Left renal pelvis (tissue), 4 donors: ENCODE results near the gene PUS3. TPM values are rescaled to one million over a fixed set of nuclear protein-coding genes. Genes with fewer than 3 reads are reported as not detected.
"Not testable (repeated sequence)": the region's sequence is repeated elsewhere in the genome, so short reads cannot be mapped to it uniquely, and the experiment has no call there.

Experiments used
- DNase-seq, 4 donors: peaks; one replicate each; pipeline ENCODE4 v3.0.0-alpha.2; 2013; ENCODE audit warnings: low read depth in 4 of 4, low spot score in 3 of 4
- polyA plus RNA-seq, 4 donors: library from polyadenylated mRNA; unstranded; fragments of 120-200 nt; gene quantifications; one replicate each; pipeline ENCODE4 v1.2.1, GENCODE V29; 2013; ENCODE audit not compliant: insufficient read length in 4 of 4

The PUS3 gene
- polyA plus RNA-seq, 4 donors: 13.1 to 21.7 (median 17.3) TPM

DNA sequence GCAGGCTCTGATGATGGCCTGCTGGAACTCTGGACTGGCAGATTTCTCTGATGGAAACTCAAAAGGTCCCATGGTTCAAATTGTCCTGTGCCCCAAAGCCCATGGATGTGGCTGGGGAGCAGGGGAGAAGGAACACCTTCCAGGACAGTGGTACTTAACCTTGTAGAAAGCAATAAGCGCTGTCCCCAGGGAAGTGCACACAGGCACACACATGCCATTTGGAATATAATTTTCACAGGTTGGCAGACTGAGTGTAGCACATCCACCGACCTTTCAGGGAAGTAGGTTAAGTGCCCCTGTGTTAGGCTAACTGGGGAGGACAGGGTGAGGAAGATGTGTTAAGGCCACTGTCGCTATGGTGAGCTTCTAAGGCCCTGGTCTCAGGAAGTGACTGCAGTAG lies 19.1 kb upstream of the PUS3 start:
- DNase-seq: no peak

DNA sequence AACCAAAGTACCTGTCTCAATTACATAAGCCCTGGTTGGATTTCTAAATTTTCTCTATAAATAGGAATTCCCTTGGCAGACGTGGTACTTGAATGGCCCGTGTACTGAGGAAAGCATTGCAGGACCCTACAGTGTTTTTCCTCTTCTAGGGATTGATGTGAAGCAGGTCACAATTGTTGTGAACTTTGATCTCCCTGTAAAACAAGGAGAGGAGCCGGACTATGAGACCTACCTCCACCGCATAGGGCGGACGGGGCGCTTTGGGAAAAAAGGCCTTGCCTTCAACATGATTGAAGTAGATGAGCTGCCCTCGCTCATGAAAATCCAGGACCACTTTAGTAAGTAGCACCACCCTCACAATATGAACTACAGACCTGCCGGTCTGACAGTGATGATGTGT lies 18.0 kb upstream of the PUS3 start:
- DNase-seq: no peak

DNA sequence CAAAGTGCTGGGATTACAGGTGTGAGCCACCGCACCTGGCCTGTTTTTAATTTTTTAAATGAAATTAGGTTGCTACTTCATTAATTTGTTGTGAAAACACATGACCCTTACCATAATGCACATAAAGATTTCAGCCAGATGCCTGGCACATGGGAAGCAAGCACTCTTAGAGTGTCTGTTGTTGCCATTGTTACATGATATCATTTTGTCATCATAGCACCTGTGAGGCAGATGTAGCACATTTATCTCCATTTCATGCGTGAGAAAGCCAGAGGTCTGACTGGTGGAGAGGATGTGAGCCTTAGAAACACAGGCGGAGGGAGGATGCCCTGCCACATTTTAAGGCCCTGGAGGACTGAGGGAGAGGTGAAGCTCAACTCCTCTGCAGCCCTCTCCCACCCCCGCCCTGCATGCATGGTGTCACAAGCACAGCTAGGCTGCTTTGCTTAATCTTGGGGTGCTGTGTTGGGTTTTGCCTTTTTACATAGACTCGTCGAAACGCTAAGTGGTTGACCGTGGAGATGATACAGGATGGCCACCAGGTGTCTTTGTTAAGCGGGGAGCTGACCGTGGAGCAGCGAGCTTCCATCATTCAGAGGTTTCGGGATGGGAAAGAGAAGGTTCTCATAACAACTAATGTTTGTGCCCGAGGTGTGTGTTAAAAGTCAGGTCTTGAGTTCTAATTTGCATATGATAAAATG lies 15.3 kb upstream of the PUS3 start:
- no peak for DNase-seq

DNA sequence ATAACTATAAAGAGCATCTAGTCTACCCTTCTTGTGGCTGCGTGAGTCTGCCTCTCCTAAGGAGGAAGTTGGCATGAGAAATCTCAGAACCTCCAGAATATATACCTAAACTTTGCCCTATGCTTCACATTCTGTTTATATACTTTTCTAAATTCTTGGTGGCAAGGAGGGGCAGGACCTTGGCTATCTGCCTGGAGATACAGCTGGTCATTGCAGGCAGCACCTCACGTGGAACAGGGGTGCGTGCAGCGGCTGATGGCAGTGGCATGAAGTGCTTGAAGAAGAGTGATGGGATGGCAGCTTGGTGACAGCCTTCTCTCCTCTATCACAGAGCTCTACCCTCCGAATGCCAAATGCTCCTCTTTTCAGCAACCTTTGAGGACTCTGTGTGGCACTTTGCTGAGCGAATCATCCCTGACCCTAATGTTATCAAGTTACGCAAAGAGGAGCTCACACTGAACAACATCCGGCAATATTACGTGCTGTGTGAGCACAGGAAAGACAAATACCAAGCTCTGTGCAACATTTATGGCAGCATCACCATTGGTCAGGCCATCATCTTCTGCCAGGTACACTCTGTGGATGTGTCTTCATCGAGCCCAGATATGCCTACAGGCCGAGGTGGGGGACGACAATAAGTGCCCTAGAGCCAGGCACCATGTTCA lies 13.8 kb upstream of the PUS3 start:
- DNase-seq: no peak

DNA sequence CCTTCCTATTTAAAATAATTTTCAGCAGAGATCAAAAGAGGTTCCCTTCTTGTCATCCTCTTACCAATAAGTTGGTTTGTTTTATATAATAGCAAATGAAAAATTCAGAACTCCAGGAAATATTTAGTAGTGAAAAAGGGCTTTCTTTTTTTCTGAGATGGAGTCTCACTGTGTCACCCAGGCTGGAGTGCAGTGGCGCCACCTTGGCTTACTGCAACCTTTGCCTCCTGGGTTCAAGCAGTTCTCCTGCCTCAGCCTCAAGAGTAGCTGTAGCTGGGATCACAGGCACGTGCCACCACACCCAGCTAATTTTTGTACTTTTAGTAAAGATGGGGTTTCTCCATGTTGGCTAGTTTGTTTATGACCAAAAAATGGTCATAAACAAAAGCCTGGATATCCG lies 11.6 kb upstream of the PUS3 start:
- not testable (repeated sequence) for DNase-seq

DNA sequence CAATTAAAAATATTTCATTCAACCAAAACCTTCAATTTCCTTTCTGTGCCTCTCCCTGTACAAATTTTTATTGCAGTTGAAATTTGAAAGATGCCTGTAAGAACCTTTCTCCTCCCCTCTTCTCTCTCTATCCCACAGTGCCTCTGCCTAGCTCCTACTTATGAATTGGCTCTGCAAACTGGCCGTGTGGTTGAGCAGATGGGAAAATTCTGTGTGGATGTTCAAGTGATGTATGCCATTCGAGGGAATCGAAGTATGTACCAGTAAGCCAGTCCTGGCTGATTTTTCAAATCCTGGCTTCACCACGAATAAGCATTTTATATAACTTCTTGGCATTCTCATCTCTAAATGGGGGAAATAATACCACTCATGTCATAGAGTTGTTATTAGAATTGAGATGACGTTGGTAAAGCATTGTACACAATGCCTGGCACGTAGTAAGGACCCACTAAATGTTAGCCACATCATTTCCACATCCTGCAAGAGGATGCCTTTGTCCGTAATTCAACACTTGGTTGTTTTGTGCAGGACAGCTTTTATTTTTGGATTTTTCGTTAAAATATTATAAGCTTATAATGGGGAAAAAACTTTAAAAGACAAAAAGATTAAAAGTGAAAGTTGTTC lies 7.3 kb upstream of the PUS3 start:
- no peak for DNase-seq

DNA sequence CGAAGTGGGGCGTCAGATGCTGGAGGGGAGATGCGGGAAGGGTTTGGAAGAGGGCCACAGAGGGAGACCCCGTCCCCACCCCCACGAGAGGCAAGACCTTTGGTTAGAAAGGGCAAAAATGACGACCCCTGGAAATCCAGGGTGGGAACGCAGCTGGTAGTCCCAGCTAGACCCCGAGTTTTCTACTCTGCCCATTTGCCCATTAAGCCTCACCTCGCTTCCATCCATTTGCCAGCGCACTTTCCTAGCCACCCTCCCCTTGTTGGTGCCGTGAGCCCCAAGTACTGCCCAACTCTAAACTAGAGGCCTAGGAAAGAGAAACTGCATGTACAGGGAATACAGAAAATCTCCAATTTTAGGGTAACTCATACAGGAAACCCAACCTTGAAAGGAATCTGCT lies 1.7 kb upstream of the PUS3 start:
- DNase-seq: no peak

DNA sequence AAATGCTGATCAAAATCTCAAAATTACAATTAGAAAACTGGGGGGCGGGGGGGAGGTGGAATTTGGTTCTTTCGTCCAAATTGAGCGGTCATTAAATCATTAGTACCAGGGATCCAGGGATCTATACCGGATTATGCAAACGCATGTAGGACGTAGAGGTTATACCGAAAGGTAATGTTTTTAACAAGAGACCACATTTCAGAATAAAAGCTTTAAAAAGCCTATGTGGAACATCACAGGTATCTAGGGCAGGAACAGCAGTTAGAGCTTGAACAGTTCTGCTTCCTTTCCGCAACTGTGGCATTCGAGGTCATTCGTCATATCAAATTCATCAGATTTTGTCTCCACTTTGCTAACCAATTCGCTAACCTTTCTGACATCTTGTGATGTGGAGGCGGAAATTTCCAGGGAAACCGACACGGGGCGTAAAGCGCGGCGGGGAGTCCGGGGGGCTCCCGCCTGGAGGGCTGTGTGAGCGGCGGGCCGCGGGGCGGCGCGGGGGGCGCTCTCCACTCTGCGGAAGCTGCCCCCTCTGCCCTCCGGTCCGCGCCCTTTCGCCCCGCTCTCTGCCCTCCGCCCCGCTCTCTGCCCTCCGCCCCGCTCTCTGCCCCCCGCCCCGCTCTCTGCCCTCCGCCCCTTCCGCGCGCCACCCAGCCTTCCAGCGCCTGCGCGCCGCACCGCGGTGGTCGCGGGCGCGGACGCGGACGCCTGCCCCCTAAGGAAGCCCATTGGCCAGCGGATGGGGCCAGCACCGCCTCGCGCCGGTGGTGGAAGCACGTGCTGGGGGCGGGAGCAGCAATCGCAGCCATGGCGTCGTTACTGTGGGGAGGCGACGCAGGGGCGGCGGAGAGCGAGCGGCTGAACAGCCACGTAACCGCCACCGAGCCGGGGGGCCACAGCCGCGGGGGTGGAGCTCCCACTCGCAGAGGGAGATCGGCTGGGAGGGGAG lies 979 bp upstream of the PUS3 start, which contains the start of gene DDX25:
DDX25 (plus strand) TSS at position 798 of the 949 bp plus-strand sequence; CDS start at position 808, 10 bp downstream.
- DNase-seq: peak in 1 of 4 donors; percentile 14

DNA sequence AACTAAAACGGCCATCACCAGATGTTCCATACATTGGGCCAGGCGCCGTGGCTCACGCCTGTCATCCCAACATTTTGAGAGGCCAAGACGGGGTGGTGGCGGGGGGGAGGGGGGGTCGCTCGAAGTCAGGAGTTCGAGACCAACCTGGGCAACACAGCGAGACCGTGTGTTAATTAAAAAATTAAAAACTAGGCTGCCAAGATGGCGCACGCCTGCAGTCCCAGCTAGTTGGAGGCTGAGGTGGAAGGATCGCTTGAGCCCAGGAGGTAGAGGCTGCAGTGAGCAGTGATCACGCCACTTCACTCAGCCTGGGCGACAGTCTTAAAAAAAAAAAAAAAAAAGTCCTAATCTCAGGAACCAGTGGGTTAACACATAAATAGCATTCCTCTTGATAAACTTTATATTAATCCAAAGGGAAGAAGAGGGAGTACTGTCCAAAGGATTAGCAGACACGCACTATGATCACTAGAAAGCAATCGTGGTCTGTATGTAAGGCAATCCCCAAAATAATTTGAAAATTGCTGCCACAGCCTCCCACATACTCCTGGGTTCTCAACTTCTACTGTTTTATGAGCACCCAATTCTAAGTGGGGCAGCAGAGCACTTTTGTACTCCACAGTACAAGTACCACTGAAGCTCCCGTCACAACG lies 604 bp downstream of the PUS3 start:
- DNase-seq: no peak

DNA sequence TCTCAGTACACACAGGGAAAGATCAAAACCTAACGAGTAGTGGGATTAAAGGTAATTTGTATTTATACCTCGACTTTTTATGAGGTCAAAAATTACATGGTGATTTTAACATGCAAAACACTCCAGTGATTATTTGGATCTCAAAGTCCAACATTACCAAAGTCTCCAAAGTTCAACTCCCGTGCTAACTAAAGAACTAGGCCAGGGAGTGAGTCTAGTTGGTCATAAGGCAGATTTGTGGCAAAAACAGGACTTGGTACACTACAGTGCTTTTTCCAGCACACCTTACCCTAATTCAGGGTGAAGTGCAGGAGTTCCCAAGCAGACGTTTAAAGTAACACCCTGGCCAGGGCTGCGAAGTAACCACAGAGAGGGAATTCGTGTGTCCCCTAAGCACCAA lies 1.1 kb downstream of the PUS3 start:
- DNase-seq: no peak

DNA sequence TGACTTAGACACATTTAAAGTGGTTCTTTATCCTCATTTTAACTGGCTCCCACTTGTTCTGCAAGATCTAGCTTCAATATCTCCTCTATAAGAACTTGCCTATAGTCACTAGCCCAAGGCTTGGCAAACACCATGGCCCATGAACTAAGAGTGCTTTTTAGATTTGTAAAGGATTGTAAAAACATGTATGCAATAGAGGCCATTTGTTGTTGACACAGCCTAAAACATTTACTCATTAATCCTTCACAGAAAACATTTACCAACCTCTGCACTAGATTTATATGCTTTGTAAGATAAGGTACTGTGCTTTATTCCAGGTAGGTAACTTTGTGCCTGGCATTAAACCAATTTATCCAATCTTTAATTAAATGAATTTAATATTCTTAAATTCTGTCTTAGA lies 10.0 kb downstream of the PUS3 start:
- no peak for DNase-seq

DNA sequence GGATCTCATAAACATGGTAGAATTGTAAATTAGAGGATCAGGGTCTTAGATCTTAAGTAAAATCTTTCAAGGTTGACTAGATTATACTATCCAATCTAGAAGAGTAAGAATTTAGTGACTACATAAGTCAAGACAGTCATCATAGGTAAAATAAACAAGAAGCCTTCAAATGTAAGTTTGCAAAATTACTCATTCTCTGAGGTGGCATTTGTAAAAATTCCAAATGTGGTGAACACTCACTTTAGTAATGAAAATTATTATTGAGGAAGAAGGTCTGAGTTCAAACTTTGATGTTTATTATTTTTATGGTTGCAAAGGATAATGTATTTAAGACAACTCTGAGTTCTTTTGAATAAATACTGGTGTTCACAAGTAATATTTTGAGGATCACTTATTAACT lies 10.9 kb downstream of the PUS3 start:
- no peak for DNase-seq

DNA sequence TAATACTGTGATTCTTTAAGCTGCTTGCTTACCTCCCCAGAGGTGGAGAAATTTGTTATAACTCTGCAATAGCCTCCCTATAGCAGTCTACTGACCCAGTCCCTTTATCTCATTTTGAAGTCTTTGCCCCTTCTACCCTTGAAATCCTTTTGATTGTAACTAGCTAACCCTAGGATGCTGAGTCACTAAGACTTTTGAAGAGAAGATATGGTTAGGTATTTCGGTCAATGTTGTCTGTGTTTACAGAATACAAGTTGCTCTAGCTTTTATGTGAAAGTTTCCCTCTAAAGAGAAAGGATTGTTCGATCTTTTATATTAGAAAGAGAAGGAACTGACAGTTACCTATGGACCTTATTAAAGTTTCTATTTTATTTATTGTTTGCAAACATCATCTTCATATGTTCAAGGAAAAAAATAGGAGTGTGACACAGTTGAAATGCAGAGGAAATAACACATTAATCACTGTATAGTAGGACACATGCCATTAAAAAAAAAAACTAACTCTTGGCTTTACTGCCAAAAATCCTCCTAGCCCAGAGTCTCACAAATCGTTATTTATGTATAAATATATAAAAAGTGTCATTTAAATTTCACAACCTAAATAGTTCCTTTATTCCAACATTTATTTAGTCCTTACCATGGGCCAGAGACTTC lies 12.4 kb downstream of the PUS3 start:
- DNase-seq: no peak

DNA sequence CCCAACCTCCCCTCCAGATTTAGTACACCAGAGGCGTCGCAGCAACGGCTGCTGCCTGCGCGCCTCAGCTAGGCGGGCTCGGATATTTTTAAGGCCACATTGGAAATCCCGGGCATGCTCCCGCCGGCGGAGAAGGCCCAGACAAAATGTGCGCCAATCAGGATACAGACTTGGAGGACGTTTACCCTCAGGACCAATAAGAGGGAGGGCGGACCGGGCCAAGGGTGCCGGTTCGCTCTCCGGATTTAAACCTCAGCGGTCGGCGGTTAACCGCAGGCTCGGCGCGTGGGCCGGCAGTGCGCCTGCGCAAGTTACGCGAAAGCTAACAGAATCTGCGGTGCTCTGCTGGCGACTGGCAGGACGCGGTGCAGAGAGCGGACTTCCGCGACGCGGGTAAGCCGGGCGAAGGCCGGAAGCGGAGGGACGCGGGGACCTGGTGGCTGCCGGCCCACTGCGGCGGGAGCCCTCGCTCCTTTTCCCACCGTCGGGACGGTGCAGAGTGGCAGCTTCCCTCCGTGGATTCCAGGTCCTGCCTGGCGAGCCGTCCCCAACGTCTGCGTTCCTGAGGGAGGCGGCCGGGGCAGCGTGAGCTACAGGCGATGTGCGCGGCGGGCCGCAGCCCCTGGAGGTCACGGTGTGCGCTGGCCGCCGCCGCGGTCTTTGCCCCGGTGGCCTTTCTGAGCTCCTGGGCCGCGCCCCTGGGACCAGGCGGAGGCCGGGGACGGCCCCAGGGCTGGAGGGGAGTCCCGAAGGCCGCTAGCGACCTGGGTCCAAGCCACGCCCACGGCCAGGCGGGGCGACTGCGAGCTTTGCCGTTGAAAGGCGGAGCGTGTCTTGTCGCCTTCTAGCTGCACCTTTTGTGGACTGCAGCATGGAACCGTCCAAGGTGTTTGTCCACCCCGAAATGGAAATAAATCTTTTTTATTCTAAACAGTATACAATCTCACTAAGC lies 15.4 kb downstream of the PUS3 start, which contains the start of gene HYLS1:
HYLS1 (plus strand) TSS at position 296 of the 952 bp plus-strand sequence. CDS start 11,701 bp downstream, outside the sequence.
- peak; percentile 83 to 87 (median 85) for DNase-seq

DNA sequence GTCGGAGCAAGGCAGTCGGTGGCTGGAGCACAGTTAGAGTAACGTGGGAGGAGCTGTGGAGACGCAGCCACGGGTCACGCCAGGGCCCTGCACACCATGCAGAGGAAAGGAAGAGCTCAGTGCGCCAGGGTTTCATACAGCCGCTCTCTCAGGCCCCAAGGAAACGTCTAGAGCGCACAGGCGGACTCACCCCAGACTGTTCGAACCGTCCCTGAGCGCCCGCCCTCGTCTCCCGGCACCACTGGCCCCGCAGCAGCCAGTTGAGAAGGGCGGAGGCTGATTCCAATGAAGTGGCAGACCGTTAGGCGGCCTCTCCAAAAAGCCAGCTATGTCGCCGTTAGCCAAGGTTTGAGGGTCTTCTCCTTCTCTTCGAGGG lies 16.0 kb downstream of the PUS3 start:
- DNase-seq: no peak

DNA sequence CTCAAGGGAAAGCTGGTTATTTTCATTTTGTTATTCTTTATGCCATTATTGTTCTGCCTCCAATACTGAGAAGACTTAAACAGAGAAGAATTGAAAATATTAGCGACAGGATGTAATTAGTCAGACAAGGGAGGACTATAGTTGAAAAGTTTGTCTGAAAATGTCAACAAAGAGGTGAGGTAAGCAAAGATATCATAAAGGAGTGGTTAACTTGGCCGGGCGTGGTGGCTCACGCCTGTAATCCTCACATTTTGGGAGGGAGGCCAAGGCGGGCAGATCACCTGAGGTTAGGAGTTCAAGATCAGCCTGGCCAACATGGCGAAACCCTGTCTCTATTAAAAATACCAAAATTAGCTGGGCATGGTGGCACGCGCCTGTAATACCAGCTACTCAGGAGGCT lies 19.6 kb downstream of the PUS3 start:
- no peak for DNase-seq

DNA sequence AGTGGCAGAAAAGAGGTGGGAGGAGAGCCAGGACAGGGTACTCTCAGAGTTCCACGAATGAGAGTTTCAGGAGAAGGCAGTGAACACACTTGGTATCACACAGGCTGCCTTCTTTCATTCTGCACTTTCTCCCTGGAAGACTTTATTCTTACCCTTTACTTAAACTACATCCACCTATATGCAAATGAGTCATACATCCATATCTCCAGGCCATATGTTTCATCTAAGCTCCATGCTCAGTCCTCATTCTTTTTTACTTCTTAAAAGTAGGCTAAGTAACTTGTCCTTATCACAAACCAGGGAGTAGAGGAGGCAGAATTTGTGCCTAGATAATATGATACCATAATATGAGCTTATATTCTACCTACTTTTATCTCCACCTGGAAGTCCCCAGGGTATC lies 21.7 kb downstream of the PUS3 start:
- DNase-seq: no peak

DNA sequence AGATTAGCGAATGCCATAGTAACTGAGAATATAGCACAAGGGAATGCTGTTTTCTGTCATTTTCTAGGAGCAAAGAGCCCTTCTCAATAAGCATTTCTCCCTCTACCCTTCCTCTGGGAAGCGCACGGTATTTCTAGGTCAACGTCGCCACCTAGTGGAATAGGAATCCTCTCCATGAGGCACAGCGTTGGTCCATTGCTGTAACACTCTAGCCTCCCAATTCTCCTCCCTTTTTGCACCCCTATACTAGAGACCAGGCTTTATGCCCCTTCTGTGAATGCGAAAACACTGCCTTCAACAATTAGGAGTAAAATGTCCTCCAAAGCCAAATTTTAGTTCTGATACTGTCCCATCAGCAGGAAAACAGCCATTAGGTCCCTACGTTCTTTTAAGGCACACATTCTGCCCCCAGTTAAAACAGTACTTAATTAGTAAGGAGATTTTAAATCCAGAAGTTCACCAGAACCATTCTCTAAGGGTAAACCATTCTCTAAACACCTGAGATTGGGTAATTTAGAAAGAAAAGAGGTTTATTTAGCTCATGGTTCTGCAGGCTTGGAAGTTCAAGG lies 28.4 kb downstream of the PUS3 start:
- DNase-seq: peak; percentile 38 to 54 (median 44)
